ENCODE results near the gene GTF2B.

The GTF2B gene

DNA sequence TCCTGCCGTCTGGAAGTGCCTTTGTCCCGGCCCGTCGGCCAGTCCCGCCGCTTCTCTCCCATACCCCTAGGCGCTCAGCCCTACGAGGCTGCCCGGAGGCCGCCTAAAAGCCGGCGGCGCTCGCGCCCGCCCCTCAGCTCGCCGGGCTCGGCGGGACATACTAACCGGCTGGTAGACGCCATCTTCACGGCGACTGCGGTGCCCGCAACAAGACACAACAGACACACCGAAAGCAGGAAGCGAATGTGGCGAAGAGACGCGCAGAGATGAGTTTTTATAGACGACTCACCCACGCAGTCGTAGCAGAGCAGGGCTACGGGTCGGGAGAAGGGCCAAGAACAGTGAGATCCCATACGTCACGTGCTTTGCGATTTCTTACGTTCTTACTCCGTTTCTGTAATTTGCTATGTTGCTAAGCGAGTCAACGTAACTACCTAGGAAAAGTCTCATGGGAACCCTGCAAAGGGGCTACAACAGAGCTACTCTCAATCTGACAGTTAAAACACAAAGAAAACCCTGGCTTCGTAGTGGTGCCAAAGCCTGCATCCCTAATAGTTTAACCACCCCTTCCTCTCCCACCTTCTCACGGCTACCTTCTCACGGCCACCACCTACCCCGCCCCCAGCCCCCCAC, at the start of gene GTF2B (continued):
- TF ChIP-seq ZNF747 (tag by site-specific recombination; IDR thresholded peaks at IDR 0.05) (no peak), HOXA7 (CRISPR knock-in tag; IDR thresholded peaks at IDR 0.05; ENCODE audit: borderline replicate concordance) (no peak), ZNF423 (tag by site-specific recombination; IDR thresholded peaks at IDR 0.05) (no peak), ZNF530 (tag by site-specific recombination; IDR thresholded peaks at IDR 0.05; ENCODE audit: low read depth) (no peak), ZFHX2 (tag by site-specific recombination; conservative IDR thresholded peaks at IDR 0.05) (peak; percentile 93), ZNF274 (IDR thresholded peaks at IDR 0.05; ENCODE audit: low read length) (no peak), ZNF274 (tag by site-specific recombination; IDR thresholded peaks at IDR 0.05; ENCODE audit: borderline replicate concordance) (no peak), ZBTB6 (tag by site-specific recombination; IDR thresholded peaks at IDR 0.05) (no peak), ZNF221 (tag by site-specific recombination; IDR thresholded peaks at IDR 0.05; ENCODE audit: borderline replicate concordance) (no peak), YY2 (tag by site-specific recombination; IDR thresholded peaks at IDR 0.05) (peak; percentile 85), SCRT1 (tag by site-specific recombination; IDR thresholded peaks at IDR 0.05; ENCODE audit: borderline replicate concordance) (no peak), ZFP41 (tag by site-specific recombination; IDR thresholded peaks at IDR 0.05; ENCODE audit: borderline replicate concordance) (no peak), GLIS2 (tag by site-specific recombination; IDR thresholded peaks at IDR 0.05) (no peak), ZNF202 (tag by site-specific recombination; IDR thresholded peaks at IDR 0.05; ENCODE audit: borderline replicate concordance) (no peak), ZNF600 (tag by site-specific recombination; IDR thresholded peaks at IDR 0.05) (peak; percentile 85), GLI4 (tag by site-specific recombination; IDR thresholded peaks at IDR 0.05) (no peak), TCF7L2 (IDR thresholded peaks at IDR 0.05; ENCODE audit: borderline replicate concordance, low read depth, low read length) (no peak), ZNF621 (tag by site-specific recombination; IDR thresholded peaks at IDR 0.05) (no peak), RBAK (tag by site-specific recombination; IDR thresholded peaks at IDR 0.05) (no peak), ZNF138 (tag by site-specific recombination; IDR thresholded peaks at IDR 0.05; ENCODE audit: borderline replicate concordance) (no peak), ZBTB48 (tag by site-specific recombination; IDR thresholded peaks at IDR 0.05) (0 out of 2 replicates have a peak, but pooled peaks have one; percentile 25), ZNF184 (tag by site-specific recombination; IDR thresholded peaks at IDR 0.05) (no peak), ZNF704 (tag by site-specific recombination; IDR thresholded peaks at IDR 0.05) (no peak), ZNF292 (tag by site-specific recombination; IDR thresholded peaks at IDR 0.05; ENCODE audit: borderline replicate concordance, low read depth) (no peak)
- TF ChIP-seq, protein P1, sequence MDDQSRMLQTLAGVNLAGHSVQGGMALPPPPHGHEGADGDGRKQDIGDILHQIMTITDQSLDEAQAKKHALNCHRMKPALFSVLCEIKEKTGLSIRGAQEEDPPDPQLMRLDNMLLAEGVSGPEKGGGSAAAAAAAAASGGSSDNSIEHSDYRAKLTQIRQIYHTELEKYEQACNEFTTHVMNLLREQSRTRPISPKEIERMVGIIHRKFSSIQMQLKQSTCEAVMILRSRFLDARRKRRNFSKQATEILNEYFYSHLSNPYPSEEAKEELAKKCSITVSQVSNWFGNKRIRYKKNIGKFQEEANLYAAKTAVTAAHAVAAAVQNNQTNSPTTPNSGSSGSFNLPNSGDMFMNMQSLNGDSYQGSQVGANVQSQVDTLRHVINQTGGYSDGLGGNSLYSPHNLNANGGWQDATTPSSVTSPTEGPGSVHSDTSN (CRISPR knock-in tag; IDR thresholded peaks at IDR 0.05): no peak
- TF ChIP-seq, protein P2, sequence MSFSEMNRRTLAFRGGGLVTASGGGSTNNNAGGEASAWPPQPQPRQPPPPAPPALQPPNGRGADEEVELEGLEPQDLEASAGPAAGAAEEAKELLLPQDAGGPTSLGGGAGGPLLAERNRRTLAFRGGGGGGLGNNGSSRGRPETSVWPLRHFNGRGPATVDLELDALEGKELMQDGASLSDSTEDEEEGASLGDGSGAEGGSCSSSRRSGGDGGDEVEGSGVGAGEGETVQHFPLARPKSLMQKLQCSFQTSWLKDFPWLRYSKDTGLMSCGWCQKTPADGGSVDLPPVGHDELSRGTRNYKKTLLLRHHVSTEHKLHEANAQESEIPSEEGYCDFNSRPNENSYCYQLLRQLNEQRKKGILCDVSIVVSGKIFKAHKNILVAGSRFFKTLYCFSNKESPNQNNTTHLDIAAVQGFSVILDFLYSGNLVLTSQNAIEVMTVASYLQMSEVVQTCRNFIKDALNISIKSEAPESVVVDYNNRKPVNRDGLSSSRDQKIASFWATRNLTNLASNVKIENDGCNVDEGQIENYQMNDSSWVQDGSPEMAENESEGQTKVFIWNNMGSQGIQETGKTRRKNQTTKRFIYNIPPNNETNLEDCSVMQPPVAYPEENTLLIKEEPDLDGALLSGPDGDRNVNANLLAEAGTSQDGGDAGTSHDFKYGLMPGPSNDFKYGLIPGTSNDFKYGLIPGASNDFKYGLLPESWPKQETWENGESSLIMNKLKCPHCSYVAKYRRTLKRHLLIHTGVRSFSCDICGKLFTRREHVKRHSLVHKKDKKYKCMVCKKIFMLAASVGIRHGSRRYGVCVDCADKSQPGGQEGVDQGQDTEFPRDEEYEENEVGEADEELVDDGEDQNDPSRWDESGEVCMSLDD (tag by site-specific recombination; IDR thresholded peaks at IDR 0.05): no peak
- TF ChIP-seq, protein P3, sequence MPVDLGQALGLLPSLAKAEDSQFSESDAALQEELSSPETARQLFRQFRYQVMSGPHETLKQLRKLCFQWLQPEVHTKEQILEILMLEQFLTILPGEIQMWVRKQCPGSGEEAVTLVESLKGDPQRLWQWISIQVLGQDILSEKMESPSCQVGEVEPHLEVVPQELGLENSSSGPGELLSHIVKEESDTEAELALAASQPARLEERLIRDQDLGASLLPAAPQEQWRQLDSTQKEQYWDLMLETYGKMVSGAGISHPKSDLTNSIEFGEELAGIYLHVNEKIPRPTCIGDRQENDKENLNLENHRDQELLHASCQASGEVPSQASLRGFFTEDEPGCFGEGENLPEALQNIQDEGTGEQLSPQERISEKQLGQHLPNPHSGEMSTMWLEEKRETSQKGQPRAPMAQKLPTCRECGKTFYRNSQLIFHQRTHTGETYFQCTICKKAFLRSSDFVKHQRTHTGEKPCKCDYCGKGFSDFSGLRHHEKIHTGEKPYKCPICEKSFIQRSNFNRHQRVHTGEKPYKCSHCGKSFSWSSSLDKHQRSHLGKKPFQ (tag by site-specific recombination; IDR thresholded peaks at IDR 0.05): no peak
- TF ChIP-seq, protein P4, sequence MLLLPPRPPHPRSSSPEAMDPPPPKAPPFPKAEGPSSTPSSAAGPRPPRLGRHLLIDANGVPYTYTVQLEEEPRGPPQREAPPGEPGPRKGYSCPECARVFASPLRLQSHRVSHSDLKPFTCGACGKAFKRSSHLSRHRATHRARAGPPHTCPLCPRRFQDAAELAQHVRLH (tag by site-specific recombination; IDR thresholded peaks at IDR 0.05): peak; percentile 63
- TF ChIP-seq, protein P5, sequence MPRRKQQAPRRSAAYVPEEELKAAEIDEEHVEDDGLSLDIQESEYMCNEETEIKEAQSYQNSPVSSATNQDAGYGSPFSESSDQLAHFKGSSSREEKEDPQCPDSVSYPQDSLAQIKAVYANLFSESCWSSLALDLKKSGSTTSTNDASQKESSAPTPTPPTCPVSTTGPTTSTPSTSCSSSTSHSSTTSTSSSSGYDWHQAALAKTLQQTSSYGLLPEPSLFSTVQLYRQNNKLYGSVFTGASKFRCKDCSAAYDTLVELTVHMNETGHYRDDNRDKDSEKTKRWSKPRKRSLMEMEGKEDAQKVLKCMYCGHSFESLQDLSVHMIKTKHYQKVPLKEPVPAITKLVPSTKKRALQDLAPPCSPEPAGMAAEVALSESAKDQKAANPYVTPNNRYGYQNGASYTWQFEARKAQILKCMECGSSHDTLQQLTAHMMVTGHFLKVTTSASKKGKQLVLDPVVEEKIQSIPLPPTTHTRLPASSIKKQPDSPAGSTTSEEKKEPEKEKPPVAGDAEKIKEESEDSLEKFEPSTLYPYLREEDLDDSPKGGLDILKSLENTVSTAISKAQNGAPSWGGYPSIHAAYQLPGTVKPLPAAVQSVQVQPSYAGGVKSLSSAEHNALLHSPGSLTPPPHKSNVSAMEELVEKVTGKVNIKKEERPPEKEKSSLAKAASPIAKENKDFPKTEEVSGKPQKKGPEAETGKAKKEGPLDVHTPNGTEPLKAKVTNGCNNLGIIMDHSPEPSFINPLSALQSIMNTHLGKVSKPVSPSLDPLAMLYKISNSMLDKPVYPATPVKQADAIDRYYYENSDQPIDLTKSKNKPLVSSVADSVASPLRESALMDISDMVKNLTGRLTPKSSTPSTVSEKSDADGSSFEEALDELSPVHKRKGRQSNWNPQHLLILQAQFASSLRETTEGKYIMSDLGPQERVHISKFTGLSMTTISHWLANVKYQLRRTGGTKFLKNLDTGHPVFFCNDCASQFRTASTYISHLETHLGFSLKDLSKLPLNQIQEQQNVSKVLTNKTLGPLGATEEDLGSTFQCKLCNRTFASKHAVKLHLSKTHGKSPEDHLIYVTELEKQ (tag by site-specific recombination; IDR thresholded peaks at IDR 0.05; ENCODE audit: borderline replicate concordance): no peak

Measured in HEK293 (cell line).